ENCODE measurements around the gene SH2D4B. TPM values are rescaled to one million over a fixed set of nuclear protein-coding genes. Genes with fewer than 3 reads are reported as not detected.

SH2D4B gene
- total RNA-seq, 2 experiments from 2014 or later: 0.03 TPM; not detected in 1

- no peak for TF ChIP-seq CTCF (conservative IDR thresholded peaks at IDR 0.05; ENCODE audit: low read length)
- TF ChIP-seq EZH2phosphoT487 (IDR thresholded peaks at IDR 0.05; ENCODE audit: borderline replicate concordance, low read depth, low read length): no peak
Measured at GRCh38 chr10:80498078-80498832, 39.4 kb upstream of the SH2D4B start.

GRCh38 chr10:80498833-80499741, 38.6 kb upstream of the SH2D4B start:
- BruUV-seq (replicated peaks): no TSS peak

More at GRCh38 chr10:80498078-80498832, 39.4 kb upstream of the SH2D4B start:
- no peak overlapping the region for H3K4me3 ChIP-seq (ENCODE audit: low read depth, low read length, poor library complexity, severe bottlenecking)
- BruUV-seq (replicated peaks): no TSS peak
- CTCF ChIA-PET (ENCODE audit: unreplicated experiment): no interaction called here
- no peak overlapping the region for H3K4me2 ChIP-seq (ENCODE audit: low read length)
- peaks cover 14% of the 10 kb centered on the region for H3K4me1 ChIP-seq (ENCODE audit: insufficient read depth, low read length, poor library complexity, severe bottlenecking)
- H3K9me2 ChIP-seq (ENCODE audit: insufficient read depth, low read length): no peaks in the 10 kb centered on the region
- no peaks in the 10 kb centered on the region for H4K20me1 ChIP-seq (ENCODE audit: insufficient read depth, low read length)
- H3K36me3 ChIP-seq (ENCODE audit: insufficient read depth, low read length): peaks cover 57% of the 10 kb centered on the region
- peaks cover 12% of the 10 kb centered on the region for H3K9me3 ChIP-seq (ENCODE audit: low read length)
- no peak for DNase-seq (ENCODE audit: low spot score)
- no peak overlapping the region for H3K27ac ChIP-seq (ENCODE audit: low read depth, low read length, poor library complexity, severe bottlenecking)
- peaks cover 32% of the 10 kb centered on the region for H3K79me2 ChIP-seq (ENCODE audit: insufficient read depth, low read depth, low read length)
- no peak overlapping the region for H2AFZ ChIP-seq (ENCODE audit: low read length)
- intact Hi-C loops (cut with micrococcal nuclease; ENCODE audit: unreplicated experiment): no loop called here
- POLR2A ChIA-PET: no interaction called here

More at GRCh38 chr10:80498833-80499741, 38.6 kb upstream of the SH2D4B start:
- no peak for DNase-seq (ENCODE audit: low spot score)
- POLR2A ChIA-PET: interaction anchor here (0.5 to 0.7 kb wide), 5 partner anchors 16 to 55 kb away, joined by 3 to 4 read pairs (median 3); no protein-coding TSS in a partner anchor
- H3K4me2 ChIP-seq (ENCODE audit: low read length): no peak overlapping the region
- intact Hi-C loops (cut with micrococcal nuclease; ENCODE audit: unreplicated experiment): no loop called here
- peaks cover 26% of the 10 kb centered on the region for H3K79me2 ChIP-seq (ENCODE audit: insufficient read depth, low read depth, low read length)
- no peaks in the 10 kb centered on the region for H3K9me2 ChIP-seq (ENCODE audit: insufficient read depth, low read length)
- TF ChIP-seq EZH2phosphoT487 (IDR thresholded peaks at IDR 0.05; ENCODE audit: borderline replicate concordance, low read depth, low read length): no peak
- no peak for TF ChIP-seq CTCF (conservative IDR thresholded peaks at IDR 0.05; ENCODE audit: low read length)
- no peaks in the 10 kb centered on the region for H4K20me1 ChIP-seq (ENCODE audit: insufficient read depth, low read length)
- no peak overlapping the region for H3K4me3 ChIP-seq (ENCODE audit: low read depth, low read length, poor library complexity, severe bottlenecking)
- CTCF ChIA-PET (ENCODE audit: unreplicated experiment): interaction anchor here (0.8 kb wide), 1 partner anchor 55 kb away, joined by 3 read pairs; no protein-coding TSS in a partner anchor
- H3K9me3 ChIP-seq (ENCODE audit: low read length): peaks cover 12% of the 10 kb centered on the region
- H3K27ac ChIP-seq (ENCODE audit: low read depth, low read length, poor library complexity, severe bottlenecking): no peak overlapping the region
- no peak overlapping the region for H2AFZ ChIP-seq (ENCODE audit: low read length)
- peaks cover 48% of the 10 kb centered on the region for H3K36me3 ChIP-seq (ENCODE audit: insufficient read depth, low read length)
- H3K4me1 ChIP-seq (ENCODE audit: insufficient read depth, low read length, poor library complexity, severe bottlenecking): peaks cover 6% of the 10 kb centered on the region

All from OCI-LY7 (cell line).